PC-9 (cell line): ENCODE data around the gene COX4I1.

Experiments used
- EZH2 ChIP-seq: fragments of 200-600 bp; sonication (generic); IDR thresholded peaks from 2 replicates; pipeline ENCODE4 v1.8.0; 2017; ENCODE audit warnings: antibody characterized with exemption, low read depth
- TF ChIP-seq, protein P1 (sequence below): fragments of 200-600 bp; sonication (generic); conservative IDR thresholded peaks from 2 replicates; pipeline ENCODE4 v1.6.1; 2017; ENCODE audit warnings: mixed run types, antibody characterized with exemption, mild to moderate bottlenecking, moderate library complexity

DNA sequence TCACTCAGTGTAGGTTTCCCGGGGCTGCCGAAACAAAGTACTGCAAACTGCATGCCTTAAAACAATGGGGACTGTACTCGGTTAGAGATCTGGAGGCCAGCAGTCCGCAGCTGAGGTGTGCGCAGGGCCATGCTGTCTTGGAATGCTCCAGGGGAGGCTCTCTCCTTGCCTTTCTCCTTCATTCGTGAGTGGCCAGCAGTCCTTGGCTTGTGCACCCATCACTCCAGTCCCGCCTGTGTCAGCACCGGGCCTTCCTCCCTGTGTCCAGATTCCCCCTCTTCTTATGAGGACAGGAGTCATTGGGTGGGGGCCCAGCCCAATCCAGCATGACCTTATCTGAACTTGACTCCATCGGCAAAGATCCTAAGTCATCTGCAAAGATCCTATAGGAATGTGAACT is 43.4 kb downstream of the COX4I1 start:
- TF ChIP-seq, protein P1, sequence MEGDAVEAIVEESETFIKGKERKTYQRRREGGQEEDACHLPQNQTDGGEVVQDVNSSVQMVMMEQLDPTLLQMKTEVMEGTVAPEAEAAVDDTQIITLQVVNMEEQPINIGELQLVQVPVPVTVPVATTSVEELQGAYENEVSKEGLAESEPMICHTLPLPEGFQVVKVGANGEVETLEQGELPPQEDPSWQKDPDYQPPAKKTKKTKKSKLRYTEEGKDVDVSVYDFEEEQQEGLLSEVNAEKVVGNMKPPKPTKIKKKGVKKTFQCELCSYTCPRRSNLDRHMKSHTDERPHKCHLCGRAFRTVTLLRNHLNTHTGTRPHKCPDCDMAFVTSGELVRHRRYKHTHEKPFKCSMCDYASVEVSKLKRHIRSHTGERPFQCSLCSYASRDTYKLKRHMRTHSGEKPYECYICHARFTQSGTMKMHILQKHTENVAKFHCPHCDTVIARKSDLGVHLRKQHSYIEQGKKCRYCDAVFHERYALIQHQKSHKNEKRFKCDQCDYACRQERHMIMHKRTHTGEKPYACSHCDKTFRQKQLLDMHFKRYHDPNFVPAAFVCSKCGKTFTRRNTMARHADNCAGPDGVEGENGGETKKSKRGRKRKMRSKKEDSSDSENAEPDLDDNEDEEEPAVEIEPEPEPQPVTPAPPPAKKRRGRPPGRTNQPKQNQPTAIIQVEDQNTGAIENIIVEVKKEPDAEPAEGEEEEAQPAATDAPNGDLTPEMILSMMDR = no peak
- TF ChIP-seq EZH2 = no peak
